Upper lobe of left lung (tissue), 6 donors: ENCODE data around the gene CHDH. TPM values are rescaled to one million over a fixed set of nuclear protein-coding genes. Genes with fewer than 3 reads are reported as not detected.

ENCODE experiments used
- ATAC-seq, 2 donors: fragments of 200-7000 bp; cut with Tn5 transposase; one replicate each; pipeline ENCODE4 v1.9.1; 2022; ENCODE audit warnings: mild to moderate bottlenecking in 2 of 2, moderate library complexity in 2 of 2; ENCODE audit not compliant: low FRiP score in 2 of 2
- DNase-seq, 2 donors: peaks; one replicate each; pipeline ENCODE4 v3.0.0-alpha.2; 2019 to 2020
- H3K27ac ChIP-seq, 4 donors: fragments of 200-600 bp; sonication (generic); one replicate each; pipeline ENCODE4 v1.5.1; 2016 to 2019
- H3K27me3 ChIP-seq, 4 donors: fragments of 200-600 bp; sonication (generic); one replicate each; pipeline ENCODE4 v1.5.1; 2017 to 2019
- H3K36me3 ChIP-seq, 4 donors: fragments of 200-600 bp; sonication (generic); one replicate each; pipeline ENCODE4 v1.5.1; 2016 to 2019
- H3K4me1 ChIP-seq, 4 donors: fragments of 200-600 bp; sonication (generic); one replicate each; pipeline ENCODE4 v1.5.1; 2018 to 2019
- H3K4me3 ChIP-seq, 4 donors: fragments of 200-600 bp; sonication (generic); one replicate each; pipeline ENCODE4 v1.5.1; 2017 to 2019; ENCODE audit warnings: mild to moderate bottlenecking in 2 of 4, moderate library complexity in 1 of 4
- H3K9me3 ChIP-seq, 4 donors: fragments of 200-600 bp; sonication (generic); one replicate each; pipeline ENCODE4 v1.5.1; 2018 to 2019
- CTCF ChIP-seq, 6 experiments: fragments of 450-650 bp in 4 of 6; fragments of 200-600 bp in 2 of 6; sonication (generic) in 2 of 6; IDR thresholded peaks; one replicate each; pipeline ENCODE4 v1.5.1; 2016 to 2019; ENCODE audit warnings: antibody characterized with exemption in 6 of 6
- EP300 ChIP-seq, 4 donors: sonication (generic); formaldehyde crosslinking; IDR thresholded peaks; one replicate each; pipeline ENCODE4 v1.5.1; 2017; ENCODE audit warnings: antibody characterized with exemption in 4 of 4, control low read depth in 2 of 4
- POLR2A ChIP-seq, 4 donors: fragments of 450-650 bp; IDR thresholded peaks; one replicate each; pipeline ENCODE4 v1.5.1; 2016 to 2017; ENCODE audit warnings: antibody characterized with exemption in 4 of 4, mild to moderate bottlenecking in 2 of 4
- POLR2AphosphoS5 ChIP-seq, 2 donors: sonication (generic); formaldehyde crosslinking; IDR thresholded peaks; one replicate each; pipeline ENCODE4 v1.5.1; 2017; ENCODE audit warnings: antibody characterized with exemption in 2 of 2
- WGBS, 2 donors: methylation state at CpG; one replicate each; pipeline ENCODE4 v1.1.5; 2017 to 2018; 5-methylcytosine and 5-hydroxymethylcytosine counted together
- total RNA-seq, 6 donors: library from RNA; depleted of rRNA in 4 of 6; stranded (reverse); fragments of >200 nt in 4 of 6; gene quantifications; one replicate each; pipeline versions ENCODE4 v1.1.0 to v1.2.1, GENCODE V29; 2016 to 2021
- donor health status: DM: no; HTN: no; CAD: no; lungs with moderate emphysema.
- donor health status: DM: no; HTN: yes; CAD: no; lungs with severe emphysema.

The CHDH gene
- total RNA-seq, 6 donors from 2014 or later, result 9.1 to 20.9 (median 13.9) TPM

- no peak for DNase-seq
- WGBS, 2 donors, result 91 to 93% methylated on average over 13 of the region's 13 CpGs
- ATAC-seq, result no peak
Observed at GRCh38 chr3:53808496-53808895, 37.7 kb downstream of the CHDH start.

GRCh38 chr3:53807117-53807810 is 39.0 kb downstream of the CHDH start:
- ATAC-seq, result no peak
- no peaks in the 10 kb centered on the region for H3K9me3 ChIP-seq
- DNase-seq, result no peak
- H3K36me3 ChIP-seq, result peaks cover 0 to 3% (median 0%) of the 10 kb centered on the region in 4 donors
- H3K27ac ChIP-seq, result no peak overlapping the region
- H3K4me1 ChIP-seq, result no peaks in the 10 kb centered on the region
- no peak for TF ChIP-seq POLR2AphosphoS5 (IDR thresholded peaks at IDR 0.05)
- H3K4me3 ChIP-seq, result no peak overlapping the region
- no peaks in the 10 kb centered on the region for H3K27me3 ChIP-seq
- WGBS, 2 donors, result 73 to 89% methylated on average over 10 to 15 of the region's 15 CpGs

More at GRCh38 chr3:53808496-53808895, 37.7 kb downstream of the CHDH start:
- peaks cover 0 to 3% (median 0%) of the 10 kb centered on the region in 4 donors for H3K36me3 ChIP-seq
- H3K27ac ChIP-seq, result no peak overlapping the region
- H3K9me3 ChIP-seq, result no peaks in the 10 kb centered on the region
- TF ChIP-seq POLR2AphosphoS5 (IDR thresholded peaks at IDR 0.05) (no peak), POLR2A (IDR thresholded peaks at IDR 0.05) (no peak), EP300 (IDR thresholded peaks at IDR 0.05) (no peak), CTCF (IDR thresholded peaks at IDR 0.05) (no peak)
- no peaks in the 10 kb centered on the region for H3K27me3 ChIP-seq
- H3K4me3 ChIP-seq, result no peak overlapping the region
- no peaks in the 10 kb centered on the region for H3K4me1 ChIP-seq

- no peak for DNase-seq
- Histone ChIP-seq H3K9me3 (no peaks in the 10 kb centered on the region), H3K27ac (no peak overlapping the region), H3K4me1 (no peaks in the 10 kb centered on the region), H3K4me3 (no peak overlapping the region), H3K27me3 (no peaks in the 10 kb centered on the region), H3K36me3 (peaks cover 0 to 3% (median 0%) of the 10 kb centered on the region in 4 donors)
- TF ChIP-seq POLR2A (IDR thresholded peaks at IDR 0.05) (no peak), POLR2AphosphoS5 (IDR thresholded peaks at IDR 0.05) (no peak), CTCF (IDR thresholded peaks at IDR 0.05) (no peak), EP300 (IDR thresholded peaks at IDR 0.05) (no peak)
- WGBS, 2 donors, result 78 to 79% methylated on average over 10 of the region's 10 CpGs
- ATAC-seq, result no peak
Observed at GRCh38 chr3:53806182-53807116, 39.8 kb downstream of the CHDH start.

- TF ChIP-seq EP300 (IDR thresholded peaks at IDR 0.05) (no peak), POLR2AphosphoS5 (IDR thresholded peaks at IDR 0.05) (no peak), CTCF (IDR thresholded peaks at IDR 0.05) (no peak), POLR2A (IDR thresholded peaks at IDR 0.05) (no peak)
- no peaks in the 10 kb centered on the region for H3K4me1 ChIP-seq
- H3K4me3 ChIP-seq, result no peak overlapping the region
- DNase-seq (no peak), ATAC-seq (no peak)
- 74 to 87% methylated on average over 3 to 4 of the region's 4 CpGs for WGBS, 2 donors
- peaks cover 0 to 6% (median 0%) of the 10 kb centered on the region in 4 donors for H3K36me3 ChIP-seq
- H3K27ac ChIP-seq, result peak overlapping the region in 1 of 4 donors; percentile 11
- H3K9me3 ChIP-seq, result no peaks in the 10 kb centered on the region
- no peaks in the 10 kb centered on the region for H3K27me3 ChIP-seq
Observed at GRCh38 chr3:53805463-53806159, 40.6 kb downstream of the CHDH start.
